ENCODE results near the gene SIPA1L2.
"Not testable (repeated sequence)": the region's sequence is repeated elsewhere in the genome, so short reads cannot be mapped to it uniquely, and the experiment has no call there.

Gene SIPA1L2

GRCh38 chr1:232612836-232613235 lies 17.1 kb downstream of the SIPA1L2 start:
- not testable (repeated sequence) for DNase-seq

- no peak for DNase-seq
Measured at GRCh38 chr1:232611834-232612233, 18.1 kb downstream of the SIPA1L2 start.

DNA sequence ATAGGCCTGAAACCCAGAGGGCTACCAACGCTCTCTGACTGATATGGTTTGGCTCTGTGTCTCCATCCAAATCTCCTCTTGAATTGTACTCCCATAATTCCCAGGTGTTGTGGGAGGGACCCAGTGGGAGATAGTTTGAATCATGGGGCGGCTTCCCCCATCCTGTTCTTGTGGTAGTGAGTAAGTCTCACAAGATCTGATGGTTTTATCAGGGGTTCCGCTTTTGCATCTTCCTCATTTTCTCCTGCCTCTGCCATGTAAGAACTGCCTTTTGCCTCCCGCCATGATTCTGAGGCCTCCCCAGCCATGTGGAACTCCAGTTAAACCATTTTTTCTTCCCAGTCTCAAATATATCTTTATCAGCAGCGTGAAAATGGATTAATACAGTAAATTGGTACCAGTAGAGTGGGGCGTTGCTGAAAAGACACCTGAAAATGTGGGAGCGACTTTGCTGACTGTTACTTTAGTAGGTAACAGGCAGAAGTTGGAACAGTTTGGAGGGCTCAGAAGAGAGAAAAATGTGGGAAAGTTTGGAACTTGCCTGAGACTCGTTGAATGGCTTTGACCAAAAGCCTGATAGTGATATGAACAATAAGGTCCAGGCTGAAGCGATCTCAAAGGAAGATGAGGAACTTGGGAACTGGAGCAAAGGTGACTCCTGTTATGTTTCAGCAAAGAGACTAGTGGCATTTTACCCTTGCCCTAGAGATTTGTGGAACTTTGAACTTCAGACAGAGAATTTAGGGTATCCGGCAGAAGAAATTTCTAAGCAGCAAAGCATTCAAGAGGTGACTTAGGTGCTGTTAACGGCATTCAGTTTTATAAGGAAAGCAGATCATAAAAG lies 18.8 kb downstream of the SIPA1L2 start:
- DNase-seq = not testable (repeated sequence)

- no peak for DNase-seq
Measured at GRCh38 chr1:232610192-232610901, 19.6 kb downstream of the SIPA1L2 start.

- no peak for DNase-seq
Measured at GRCh38 chr1:232608427-232608826, 21.5 kb downstream of the SIPA1L2 start.

- no peak for DNase-seq
Measured at GRCh38 chr1:232602622-232603021, 27.3 kb downstream of the SIPA1L2 start.

DNA sequence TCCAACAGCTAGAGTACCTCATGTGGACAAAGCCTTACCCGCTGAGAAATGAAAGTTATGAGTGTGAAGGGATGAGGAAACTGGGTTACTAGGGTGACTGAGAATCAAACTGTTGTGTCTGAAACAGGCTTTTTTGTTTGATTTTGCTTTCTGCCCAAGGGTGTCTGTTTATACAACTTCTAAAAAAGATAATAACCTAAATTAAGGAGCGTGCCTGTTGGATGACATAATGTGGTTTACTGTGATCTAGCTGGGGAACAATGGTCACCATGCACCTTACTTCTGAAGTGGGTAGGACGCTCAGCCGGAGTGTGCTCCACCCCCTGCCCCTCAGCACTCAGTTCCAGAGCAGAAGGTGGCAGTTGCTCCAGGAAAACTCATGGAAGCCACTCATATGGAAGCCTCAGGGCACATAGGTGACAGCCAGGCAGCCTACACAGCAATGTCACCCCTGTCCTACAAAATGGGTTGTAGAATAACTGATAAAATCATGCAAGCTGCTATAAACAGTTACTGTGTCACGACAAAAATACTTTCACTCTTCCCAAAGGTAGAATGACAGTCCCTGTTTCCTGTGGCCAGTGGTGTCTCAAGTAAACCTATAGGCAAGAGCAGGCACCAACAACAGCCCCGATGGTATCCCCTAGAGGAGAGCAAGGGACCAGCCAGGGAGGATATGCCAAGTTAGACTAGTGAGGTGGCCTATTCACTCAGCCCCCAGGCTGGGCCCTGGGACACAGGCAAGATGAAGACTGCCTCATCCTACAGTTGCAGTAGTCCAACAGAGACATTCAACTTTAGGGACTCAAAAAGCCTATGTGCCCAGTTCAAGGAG lies 29.3 kb downstream of the SIPA1L2 start:
- DNase-seq = no peak

DNA sequence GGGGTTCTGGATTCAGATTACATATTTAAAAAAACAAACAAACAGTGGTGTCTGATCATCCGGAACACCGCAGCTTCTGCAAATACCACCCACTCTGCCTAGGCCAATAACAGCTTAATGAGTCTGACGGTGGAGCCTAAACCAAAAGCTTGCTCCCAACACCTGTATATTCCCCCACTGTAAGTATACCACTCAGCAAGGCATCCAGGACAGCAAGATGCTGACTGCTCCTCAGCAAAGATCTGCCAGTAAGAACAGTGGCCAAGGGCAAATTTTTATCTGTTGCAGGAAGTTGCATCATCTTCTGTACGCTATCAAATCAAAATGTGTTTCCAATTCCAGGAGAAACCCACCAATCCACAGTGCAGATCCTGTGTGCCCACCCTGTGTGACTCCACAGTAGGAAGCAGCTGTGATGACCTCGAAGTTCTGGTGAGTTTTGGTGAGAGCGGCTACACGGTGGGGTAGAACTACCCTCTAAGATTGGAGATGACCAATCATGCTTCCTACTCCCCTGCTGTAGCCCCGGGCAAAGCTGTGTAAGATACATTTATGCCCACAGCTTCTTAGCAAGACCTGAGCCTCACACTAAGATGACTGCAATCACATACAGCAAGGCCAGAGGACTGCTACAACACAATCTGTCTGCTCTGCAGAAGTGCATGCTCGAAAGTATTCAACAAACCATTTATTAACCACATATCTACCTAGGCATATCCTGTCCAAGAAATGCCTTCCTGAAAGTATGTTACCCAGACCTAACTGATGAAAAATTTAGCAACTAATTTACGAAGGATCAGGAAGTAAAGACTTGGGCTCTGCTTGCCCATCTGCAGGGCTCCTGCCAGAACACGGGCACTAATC lies 30.5 kb downstream of the SIPA1L2 start:
- DNase-seq = peak; percentile 77

DNA sequence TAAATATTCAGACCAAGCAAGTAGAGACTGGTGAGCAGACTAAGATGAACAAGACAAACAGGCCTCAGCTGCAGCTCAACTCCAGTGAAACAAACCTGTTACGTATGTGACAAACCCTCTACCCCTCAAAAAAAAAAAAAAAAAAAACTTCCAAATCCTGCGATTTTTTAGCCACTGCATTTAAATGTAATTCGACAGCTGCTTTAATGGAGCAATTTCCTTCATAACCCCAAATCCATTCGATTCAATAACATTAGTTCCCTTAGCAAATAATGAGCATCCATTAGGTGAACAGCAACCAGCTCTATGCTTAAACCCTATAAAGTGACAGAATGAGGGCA lies 31.1 kb downstream of the SIPA1L2 start:
- DNase-seq = no peak

DNA sequence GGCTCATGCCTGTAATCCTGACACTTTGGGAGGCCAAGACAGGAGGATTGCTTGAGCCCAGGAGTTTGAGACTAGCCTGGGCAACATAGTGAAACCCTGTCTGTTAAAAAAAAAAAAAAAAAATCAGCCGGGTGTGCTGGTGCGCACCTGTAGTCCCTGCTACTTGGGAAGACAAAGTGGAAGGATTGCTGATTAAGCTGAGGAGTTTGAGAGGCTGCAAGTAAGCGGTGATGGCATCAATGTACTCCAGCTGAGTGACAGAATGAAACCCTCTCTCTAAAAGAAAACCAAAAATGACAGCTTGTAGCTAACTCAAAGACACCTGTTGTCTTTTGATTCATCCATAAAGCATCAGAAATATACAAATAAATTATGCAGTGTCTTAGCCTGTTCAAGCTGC lies 31.8 kb downstream of the SIPA1L2 start:
- DNase-seq = no peak

GRCh38 chr1:232597721-232598120 lies 32.2 kb downstream of the SIPA1L2 start:
- no peak for DNase-seq

GRCh38 chr1:232596666-232597303 lies 33.1 kb downstream of the SIPA1L2 start:
- no peak for DNase-seq

DNA sequence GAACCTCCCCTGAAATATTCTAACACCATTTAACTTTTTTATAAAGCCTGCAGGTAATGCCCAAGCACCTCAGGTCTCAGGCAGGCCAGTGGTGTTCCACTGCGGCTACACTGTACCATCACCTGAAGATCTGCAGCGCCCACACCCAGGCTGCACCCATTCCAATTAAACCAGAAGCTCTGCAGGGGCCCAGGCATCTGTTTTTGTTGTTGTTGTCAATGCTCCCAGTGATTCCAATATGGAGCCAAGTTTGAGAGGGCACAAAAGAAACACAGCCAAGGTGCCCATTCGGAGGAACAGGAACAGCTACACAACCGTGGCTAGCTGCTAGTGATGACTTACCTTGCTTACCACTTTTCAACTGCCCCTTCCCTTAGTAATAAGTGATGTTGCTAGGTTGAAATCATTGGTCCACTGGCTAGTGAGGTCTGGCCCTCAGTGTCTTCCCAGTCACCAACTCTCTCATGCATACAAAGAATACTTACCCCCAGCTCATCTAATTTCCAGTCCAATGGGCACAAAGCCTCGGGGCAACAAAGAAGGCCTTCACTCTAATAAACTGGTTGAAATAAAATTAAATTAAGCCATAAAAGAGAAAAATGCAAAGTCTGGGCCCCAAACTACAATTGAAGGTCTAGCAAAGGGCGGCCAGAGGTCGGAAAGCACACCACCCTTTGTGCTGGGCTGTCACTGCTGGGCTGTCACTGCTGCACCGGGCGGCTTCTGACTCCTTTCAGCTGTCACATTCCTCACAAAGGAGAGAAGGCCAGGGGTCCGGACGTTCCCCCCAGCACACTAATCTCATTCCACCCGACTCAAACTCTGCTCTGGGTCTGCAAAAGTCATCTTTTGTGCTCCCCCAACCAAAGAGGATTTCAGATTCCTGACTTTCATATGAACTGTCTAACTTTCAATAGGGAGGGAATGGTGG lies 34.9 kb downstream of the SIPA1L2 start:
- no peak for DNase-seq

DNA sequence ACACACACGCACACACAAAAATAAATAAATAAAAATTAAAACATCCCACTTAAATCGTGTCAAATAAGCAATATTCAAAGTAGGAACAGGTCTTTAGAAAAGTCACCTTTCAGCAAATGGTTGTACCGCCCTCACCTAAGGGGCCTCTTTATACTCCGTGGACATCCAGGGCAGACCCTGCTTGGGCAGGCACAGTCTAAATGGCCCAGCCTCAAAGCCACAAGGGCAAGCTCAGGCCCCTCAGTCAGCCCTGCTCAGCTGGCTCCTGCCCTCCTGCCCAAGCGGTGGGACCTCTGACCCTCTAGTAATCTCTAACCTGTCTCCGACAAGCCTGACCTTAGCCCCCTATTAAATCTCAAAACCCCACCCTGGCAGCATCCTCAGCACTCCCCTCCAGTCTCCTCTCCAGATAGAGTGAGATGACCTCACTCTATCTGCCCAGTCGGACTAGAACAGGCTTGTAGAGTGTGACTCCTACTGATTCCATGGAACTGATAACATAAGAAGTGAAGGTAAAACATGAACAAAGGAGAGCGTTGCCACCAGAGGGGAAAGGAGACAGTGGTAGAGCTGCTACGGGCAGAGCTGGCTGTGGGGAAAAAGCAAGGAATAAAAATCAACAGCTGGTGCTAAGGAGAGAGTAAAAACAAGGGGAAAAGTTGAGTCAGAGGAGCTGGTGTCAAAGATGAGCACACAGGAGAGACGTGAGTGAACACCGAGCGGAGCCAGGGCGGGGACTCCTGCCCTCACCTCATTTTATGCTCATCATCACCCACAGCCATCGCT lies 36.0 kb downstream of the SIPA1L2 start:
- DNase-seq = no peak

- DNase-seq = no peak
Measured at GRCh38 chr1:232591344-232591743, 38.6 kb downstream of the SIPA1L2 start.

- DNase-seq = no peak
Measured at GRCh38 chr1:232590744-232591082, 39.2 kb downstream of the SIPA1L2 start.

GRCh38 chr1:232589812-232590743 lies 39.9 kb downstream of the SIPA1L2 start:
- no peak for DNase-seq

- no peak for DNase-seq
Measured at GRCh38 chr1:232589111-232589811, 40.7 kb downstream of the SIPA1L2 start.
